ENCODE results near the gene PPFIBP1.

- TF ChIP-seq CTCF (IDR thresholded peaks at IDR 0.05; ENCODE audit: poor library complexity) (no peak), EZH2 (IDR thresholded peaks at IDR 0.05; ENCODE audit: borderline replicate concordance) (no peak)
These were observed 21.7 kb downstream of the PPFIBP1 start for GRCh38 chr12:27545665-27546064.

All from hepatocyte (in vitro differentiated cells).